DND-41 (cell line): ENCODE results near the gene MACC1.

Experiments
- CTCF ChIP-seq: IDR thresholded peaks from 2 replicates; pipeline ENCODE4 v1.5.1; 2012; ENCODE audit warnings: borderline replicate concordance, low read length, moderate library complexity, mild to moderate bottlenecking; ENCODE audit not compliant: poor library complexity, severe bottlenecking; ENCODE audit errors: extremely low read depth
- EZH2 ChIP-seq: IDR thresholded peaks from 3 replicates; pipeline ENCODE4 v1.6.1; 2012; ENCODE audit warnings: borderline replicate concordance, low read depth, mild to moderate bottlenecking, moderate library complexity, low read length, inconsistent platforms; ENCODE audit not compliant: severe bottlenecking

GRCh38 chr7:20185988-20186387, 31.2 kb downstream of the MACC1 start:
- no peak for TF ChIP-seq CTCF
- TF ChIP-seq EZH2, result no peak
